GM12878 (cell line): ENCODE results near the gene RGS16. TPM values are rescaled to one million over a fixed set of nuclear protein-coding genes. Genes with fewer than 3 reads are reported as not detected.
A peak's percentile ranks its signal among the peaks of the same experiment; 100 is the strongest.

Experiments
- CREM ChIP-seq: IDR thresholded peaks from 2 replicates; pipeline ENCODE4 v1.6.1; 2014; ENCODE audit warnings: antibody characterized with exemption, low read depth
- ETV6 ChIP-seq, 2 experiments: fragments of 450-650 bp in 1 of 2; IDR thresholded peaks in 1 of 2; conservative IDR thresholded peaks in 1 of 2; 2 replicates each; pipeline ENCODE4 v1.6.1; 2014; ENCODE audit warnings: antibody characterized with exemption in 1 of 2, borderline replicate concordance in 1 of 2, low read depth in 1 of 2, mild to moderate bottlenecking in 1 of 2, moderate library complexity in 1 of 2
- EZH2 ChIP-seq: IDR thresholded peaks from 2 replicates; pipeline ENCODE4 v1.6.1; 2012; ENCODE audit warnings: low read depth, mild to moderate bottlenecking, control low read depth, inconsistent platforms, low read length, borderline replicate concordance; ENCODE audit not compliant: control insufficient read depth
- IRF4 ChIP-seq: IDR thresholded peaks from 2 replicates; pipeline ENCODE4 v1.6.1; 2011; ENCODE audit warnings: low read depth, low read length
- NR2F1 ChIP-seq: fragments of 450-650 bp; conservative IDR thresholded peaks from 2 replicates; pipeline ENCODE4 v1.6.1; 2017; ENCODE audit warnings: mild to moderate bottlenecking
- PML ChIP-seq: IDR thresholded peaks from 2 replicates; pipeline ENCODE4 v1.6.1; 2012; ENCODE audit warnings: low read length, inconsistent platforms
- RBBP5 ChIP-seq: fragments of 200-600 bp; sonication (generic); conservative IDR thresholded peaks from 2 replicates; pipeline ENCODE4 v1.6.1; 2016
- SREBF2 ChIP-seq: IDR thresholded peaks from 2 replicates; pipeline ENCODE4 v1.6.1; 2012; ENCODE audit warnings: mild to moderate bottlenecking, low read length
- TBL1XR1 ChIP-seq: IDR thresholded peaks from 2 replicates; pipeline ENCODE4 v1.6.1; 2012; ENCODE audit warnings: low read depth, low read length, improper control_type of control experiment
- ZNF622 ChIP-seq: fragments of 450-650 bp; IDR thresholded peaks from 2 replicates; pipeline ENCODE4 v1.6.1; 2017; ENCODE audit warnings: mild to moderate bottlenecking, inconsistent platforms
- polyA plus RNA-seq, 11 experiments: library from polyadenylated mRNA; depleted of rRNA in 4 of 11; unstranded in 6 of 11; stranded (reverse) in 5 of 11; fragments of >200 nt; fragmentation: Nextera tagmentation in 4 of 11; fragmentation: Illumina TruSeq in 1 of 11; extraction: Ambion mirVana in 4 of 11; extraction: Trizol in 1 of 11; gene quantifications; 1 replicate in 1 of 11; 2 replicates in 10 of 11; pipeline versions ENCODE4 v1.2.1 to v1.2.3, GENCODE V29; 2011 to 2016; ENCODE audit warnings: inconsistent platforms in 2 of 11, missing spikeins in 2 of 11, low read depth in 1 of 11
- total RNA-seq, 4 experiments: library from RNA; depleted of rRNA in 3 of 4; stranded (reverse); fragments of >200 nt in 3 of 4; fragmentation: Illumina TruSeq in 1 of 4; extraction: Trizol in 1 of 4; gene quantifications; 2 replicates each; pipeline versions ENCODE4 v1.2.1 to v1.2.3, GENCODE V29; 2013 to 2021
- TF ChIP-seq, protein P1 (sequence below): fragments of 450-650 bp; IDR thresholded peaks from 2 replicates; pipeline ENCODE4 v1.6.1; 2017; ENCODE audit warnings: mild to moderate bottlenecking, moderate library complexity
- TF ChIP-seq, protein P2 (sequence below): fragments of 450-650 bp; IDR thresholded peaks from 2 replicates; pipeline ENCODE4 v1.6.1; 2017; ENCODE audit warnings: mild to moderate bottlenecking, moderate library complexity
- TF ChIP-seq, protein P3 (sequence below): fragments of 450-650 bp; IDR thresholded peaks from 2 replicates; pipeline ENCODE4 v1.6.1; 2017; ENCODE audit warnings: borderline replicate concordance
- TF ChIP-seq, protein P4 (sequence below): IDR thresholded peaks from 2 replicates; pipeline ENCODE4 v1.6.1; 2011; ENCODE audit warnings: low read depth, low read length, improper control_type of control experiment, borderline replicate concordance
- TF ChIP-seq, protein P5 (sequence below): fragments of 450-650 bp; formaldehyde crosslinking; IDR thresholded peaks from 2 replicates; pipeline ENCODE4 v1.4.0; 2020; ENCODE audit warnings: mild to moderate bottlenecking, moderate library complexity

RGS16 gene
- total and polyA plus RNA-seq, 10 of the 15 experiments (the other 5 are each of a cell fraction or from before 2014, with no cell fraction given) = 16.4 to 58.2 (median 44.6) TPM

DNA sequence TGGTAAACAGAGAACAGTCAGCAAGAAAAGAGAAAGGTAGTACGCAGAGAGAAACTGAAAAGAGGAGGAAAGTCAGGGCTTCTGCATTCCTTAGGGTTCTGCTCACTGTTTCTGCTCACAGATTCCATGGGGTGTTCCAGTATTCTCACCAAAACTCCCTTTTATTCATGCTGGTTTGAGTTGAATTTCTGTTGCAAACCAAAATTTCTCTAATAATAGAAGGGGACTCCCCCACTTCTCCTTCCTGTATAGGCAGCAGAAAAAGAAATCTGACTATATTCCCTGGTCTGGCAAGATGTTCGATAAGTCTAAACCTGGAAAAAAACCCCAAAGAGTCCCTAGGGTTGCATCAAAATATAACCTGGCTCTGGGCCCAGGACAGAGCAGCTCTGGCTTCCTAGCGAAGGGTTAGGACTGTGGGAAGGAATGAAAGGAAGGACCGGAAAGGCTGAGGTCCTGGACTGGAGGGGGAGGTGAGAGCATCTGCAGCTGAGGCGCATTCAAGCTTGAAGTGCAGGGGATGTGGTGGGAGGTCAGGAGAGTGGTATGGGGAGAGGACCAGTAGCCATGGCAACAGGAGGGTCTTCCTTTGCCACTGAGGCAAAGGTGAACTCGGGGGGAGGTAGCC lies 18.8 kb upstream of the RGS16 start (continued):
- TF ChIP-seq, protein P1, sequence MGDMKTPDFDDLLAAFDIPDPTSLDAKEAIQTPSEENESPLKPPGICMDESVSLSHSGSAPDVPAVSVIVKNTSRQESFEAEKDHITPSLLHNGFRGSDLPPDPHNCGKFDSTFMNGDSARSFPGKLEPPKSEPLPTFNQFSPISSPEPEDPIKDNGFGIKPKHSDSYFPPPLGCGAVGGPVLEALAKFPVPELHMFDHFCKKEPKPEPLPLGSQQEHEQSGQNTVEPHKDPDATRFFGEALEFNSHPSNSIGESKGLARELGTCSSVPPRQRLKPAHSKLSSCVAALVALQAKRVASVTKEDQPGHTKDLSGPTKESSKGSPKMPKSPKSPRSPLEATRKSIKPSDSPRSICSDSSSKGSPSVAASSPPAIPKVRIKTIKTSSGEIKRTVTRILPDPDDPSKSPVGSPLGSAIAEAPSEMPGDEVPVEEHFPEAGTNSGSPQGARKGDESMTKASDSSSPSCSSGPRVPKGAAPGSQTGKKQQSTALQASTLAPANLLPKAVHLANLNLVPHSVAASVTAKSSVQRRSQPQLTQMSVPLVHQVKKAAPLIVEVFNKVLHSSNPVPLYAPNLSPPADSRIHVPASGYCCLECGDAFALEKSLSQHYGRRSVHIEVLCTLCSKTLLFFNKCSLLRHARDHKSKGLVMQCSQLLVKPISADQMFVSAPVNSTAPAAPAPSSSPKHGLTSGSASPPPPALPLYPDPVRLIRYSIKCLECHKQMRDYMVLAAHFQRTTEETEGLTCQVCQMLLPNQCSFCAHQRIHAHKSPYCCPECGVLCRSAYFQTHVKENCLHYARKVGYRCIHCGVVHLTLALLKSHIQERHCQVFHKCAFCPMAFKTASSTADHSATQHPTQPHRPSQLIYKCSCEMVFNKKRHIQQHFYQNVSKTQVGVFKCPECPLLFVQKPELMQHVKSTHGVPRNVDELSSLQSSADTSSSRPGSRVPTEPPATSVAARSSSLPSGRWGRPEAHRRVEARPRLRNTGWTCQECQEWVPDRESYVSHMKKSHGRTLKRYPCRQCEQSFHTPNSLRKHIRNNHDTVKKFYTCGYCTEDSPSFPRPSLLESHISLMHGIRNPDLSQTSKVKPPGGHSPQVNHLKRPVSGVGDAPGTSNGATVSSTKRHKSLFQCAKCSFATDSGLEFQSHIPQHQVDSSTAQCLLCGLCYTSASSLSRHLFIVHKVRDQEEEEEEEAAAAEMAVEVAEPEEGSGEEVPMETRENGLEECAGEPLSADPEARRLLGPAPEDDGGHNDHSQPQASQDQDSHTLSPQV = no peak
- TF ChIP-seq RBBP5 = no peak
- TF ChIP-seq ZNF622 = no peak
- TF ChIP-seq SREBF2 = no peak
- TF ChIP-seq, protein P2, sequence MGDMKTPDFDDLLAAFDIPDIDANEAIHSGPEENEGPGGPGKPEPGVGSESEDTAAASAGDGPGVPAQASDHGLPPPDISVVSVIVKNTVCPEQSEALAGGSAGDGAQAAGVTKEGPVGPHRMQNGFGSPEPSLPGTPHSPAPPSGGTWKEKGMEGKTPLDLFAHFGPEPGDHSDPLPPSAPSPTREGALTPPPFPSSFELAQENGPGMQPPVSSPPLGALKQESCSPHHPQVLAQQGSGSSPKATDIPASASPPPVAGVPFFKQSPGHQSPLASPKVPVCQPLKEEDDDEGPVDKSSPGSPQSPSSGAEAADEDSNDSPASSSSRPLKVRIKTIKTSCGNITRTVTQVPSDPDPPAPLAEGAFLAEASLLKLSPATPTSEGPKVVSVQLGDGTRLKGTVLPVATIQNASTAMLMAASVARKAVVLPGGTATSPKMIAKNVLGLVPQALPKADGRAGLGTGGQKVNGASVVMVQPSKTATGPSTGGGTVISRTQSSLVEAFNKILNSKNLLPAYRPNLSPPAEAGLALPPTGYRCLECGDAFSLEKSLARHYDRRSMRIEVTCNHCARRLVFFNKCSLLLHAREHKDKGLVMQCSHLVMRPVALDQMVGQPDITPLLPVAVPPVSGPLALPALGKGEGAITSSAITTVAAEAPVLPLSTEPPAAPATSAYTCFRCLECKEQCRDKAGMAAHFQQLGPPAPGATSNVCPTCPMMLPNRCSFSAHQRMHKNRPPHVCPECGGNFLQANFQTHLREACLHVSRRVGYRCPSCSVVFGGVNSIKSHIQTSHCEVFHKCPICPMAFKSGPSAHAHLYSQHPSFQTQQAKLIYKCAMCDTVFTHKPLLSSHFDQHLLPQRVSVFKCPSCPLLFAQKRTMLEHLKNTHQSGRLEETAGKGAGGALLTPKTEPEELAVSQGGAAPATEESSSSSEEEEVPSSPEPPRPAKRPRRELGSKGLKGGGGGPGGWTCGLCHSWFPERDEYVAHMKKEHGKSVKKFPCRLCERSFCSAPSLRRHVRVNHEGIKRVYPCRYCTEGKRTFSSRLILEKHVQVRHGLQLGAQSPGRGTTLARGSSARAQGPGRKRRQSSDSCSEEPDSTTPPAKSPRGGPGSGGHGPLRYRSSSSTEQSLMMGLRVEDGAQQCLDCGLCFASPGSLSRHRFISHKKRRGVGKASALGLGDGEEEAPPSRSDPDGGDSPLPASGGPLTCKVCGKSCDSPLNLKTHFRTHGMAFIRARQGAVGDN = no peak
- TF ChIP-seq NR2F1 = peak; percentile 89
- TF ChIP-seq, protein P3, sequence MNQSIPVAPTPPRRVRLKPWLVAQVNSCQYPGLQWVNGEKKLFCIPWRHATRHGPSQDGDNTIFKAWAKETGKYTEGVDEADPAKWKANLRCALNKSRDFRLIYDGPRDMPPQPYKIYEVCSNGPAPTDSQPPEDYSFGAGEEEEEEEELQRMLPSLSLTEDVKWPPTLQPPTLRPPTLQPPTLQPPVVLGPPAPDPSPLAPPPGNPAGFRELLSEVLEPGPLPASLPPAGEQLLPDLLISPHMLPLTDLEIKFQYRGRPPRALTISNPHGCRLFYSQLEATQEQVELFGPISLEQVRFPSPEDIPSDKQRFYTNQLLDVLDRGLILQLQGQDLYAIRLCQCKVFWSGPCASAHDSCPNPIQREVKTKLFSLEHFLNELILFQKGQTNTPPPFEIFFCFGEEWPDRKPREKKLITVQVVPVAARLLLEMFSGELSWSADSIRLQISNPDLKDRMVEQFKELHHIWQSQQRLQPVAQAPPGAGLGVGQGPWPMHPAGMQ = 0 out of 2 replicates have a peak, but pooled peaks have one; percentile 5
- TF ChIP-seq IRF4 = peak; percentile 78
- TF ChIP-seq TBL1XR1 = 0 out of 2 replicates have a peak, but pooled peaks have one; percentile 32
- no peak for TF ChIP-seq EZH2
- TF ChIP-seq, protein P4, sequence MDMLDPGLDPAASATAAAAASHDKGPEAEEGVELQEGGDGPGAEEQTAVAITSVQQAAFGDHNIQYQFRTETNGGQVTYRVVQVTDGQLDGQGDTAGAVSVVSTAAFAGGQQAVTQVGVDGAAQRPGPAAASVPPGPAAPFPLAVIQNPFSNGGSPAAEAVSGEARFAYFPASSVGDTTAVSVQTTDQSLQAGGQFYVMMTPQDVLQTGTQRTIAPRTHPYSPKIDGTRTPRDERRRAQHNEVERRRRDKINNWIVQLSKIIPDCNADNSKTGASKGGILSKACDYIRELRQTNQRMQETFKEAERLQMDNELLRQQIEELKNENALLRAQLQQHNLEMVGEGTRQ = no peak
- TF ChIP-seq CREM = peak; percentile 60
- peak in 1 of 2 experiments; percentile 57; a peak in 1 of 4 replicates for TF ChIP-seq ETV6 (conservative IDR thresholded peaks at IDR 0.05 in 1 of 2, IDR thresholded peaks at IDR 0.05 in 1 of 2; ENCODE audit: borderline replicate concordance in 1 of 2, low read depth in 1 of 2)
- TF ChIP-seq PML = no peak; the same call in 1 of the 2 replicates
- TF ChIP-seq, protein P5, sequence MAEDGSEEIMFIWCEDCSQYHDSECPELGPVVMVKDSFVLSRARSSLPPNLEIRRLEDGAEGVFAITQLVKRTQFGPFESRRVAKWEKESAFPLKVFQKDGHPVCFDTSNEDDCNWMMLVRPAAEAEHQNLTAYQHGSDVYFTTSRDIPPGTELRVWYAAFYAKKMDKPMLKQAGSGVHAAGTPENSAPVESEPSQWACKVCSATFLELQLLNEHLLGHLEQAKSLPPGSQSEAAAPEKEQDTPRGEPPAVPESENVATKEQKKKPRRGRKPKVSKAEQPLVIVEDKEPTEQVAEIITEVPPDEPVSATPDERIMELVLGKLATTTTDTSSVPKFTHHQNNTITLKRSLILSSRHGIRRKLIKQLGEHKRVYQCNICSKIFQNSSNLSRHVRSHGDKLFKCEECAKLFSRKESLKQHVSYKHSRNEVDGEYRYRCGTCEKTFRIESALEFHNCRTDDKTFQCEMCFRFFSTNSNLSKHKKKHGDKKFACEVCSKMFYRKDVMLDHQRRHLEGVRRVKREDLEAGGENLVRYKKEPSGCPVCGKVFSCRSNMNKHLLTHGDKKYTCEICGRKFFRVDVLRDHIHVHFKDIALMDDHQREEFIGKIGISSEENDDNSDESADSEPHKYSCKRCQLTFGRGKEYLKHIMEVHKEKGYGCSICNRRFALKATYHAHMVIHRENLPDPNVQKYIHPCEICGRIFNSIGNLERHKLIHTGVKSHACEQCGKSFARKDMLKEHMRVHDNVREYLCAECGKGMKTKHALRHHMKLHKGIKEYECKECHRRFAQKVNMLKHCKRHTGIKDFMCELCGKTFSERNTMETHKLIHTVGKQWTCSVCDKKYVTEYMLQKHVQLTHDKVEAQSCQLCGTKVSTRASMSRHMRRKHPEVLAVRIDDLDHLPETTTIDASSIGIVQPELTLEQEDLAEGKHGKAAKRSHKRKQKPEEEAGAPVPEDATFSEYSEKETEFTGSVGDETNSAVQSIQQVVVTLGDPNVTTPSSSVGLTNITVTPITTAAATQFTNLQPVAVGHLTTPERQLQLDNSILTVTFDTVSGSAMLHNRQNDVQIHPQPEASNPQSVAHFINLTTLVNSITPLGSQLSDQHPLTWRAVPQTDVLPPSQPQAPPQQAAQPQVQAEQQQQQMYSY = no peak
